ENCODE data around the gene SIRT4. TPM values are rescaled to one million over a fixed set of nuclear protein-coding genes. Genes with fewer than 3 reads are reported as not detected.

The SIRT4 gene
- polyA plus RNA-seq, 1 experiment: 1.2 TPM

GRCh38 chr12:120339256-120339655, 37.1 kb downstream of the SIRT4 start:
- ChIA-PET POLR2A (no interaction called here), CTCF (no interaction called here)
- Histone ChIP-seq H3K27me3 (ENCODE audit: control insufficient read depth, insufficient read depth, low read length) (no peaks in the 10 kb centered on the region), H3K36me3 (ENCODE audit: control insufficient read depth, insufficient read depth, low read length) (no peaks in the 10 kb centered on the region), H3K4me3 (ENCODE audit: low read depth, low read length) (no peak overlapping the region)
- TF ChIP-seq, protein P1, sequence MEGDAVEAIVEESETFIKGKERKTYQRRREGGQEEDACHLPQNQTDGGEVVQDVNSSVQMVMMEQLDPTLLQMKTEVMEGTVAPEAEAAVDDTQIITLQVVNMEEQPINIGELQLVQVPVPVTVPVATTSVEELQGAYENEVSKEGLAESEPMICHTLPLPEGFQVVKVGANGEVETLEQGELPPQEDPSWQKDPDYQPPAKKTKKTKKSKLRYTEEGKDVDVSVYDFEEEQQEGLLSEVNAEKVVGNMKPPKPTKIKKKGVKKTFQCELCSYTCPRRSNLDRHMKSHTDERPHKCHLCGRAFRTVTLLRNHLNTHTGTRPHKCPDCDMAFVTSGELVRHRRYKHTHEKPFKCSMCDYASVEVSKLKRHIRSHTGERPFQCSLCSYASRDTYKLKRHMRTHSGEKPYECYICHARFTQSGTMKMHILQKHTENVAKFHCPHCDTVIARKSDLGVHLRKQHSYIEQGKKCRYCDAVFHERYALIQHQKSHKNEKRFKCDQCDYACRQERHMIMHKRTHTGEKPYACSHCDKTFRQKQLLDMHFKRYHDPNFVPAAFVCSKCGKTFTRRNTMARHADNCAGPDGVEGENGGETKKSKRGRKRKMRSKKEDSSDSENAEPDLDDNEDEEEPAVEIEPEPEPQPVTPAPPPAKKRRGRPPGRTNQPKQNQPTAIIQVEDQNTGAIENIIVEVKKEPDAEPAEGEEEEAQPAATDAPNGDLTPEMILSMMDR (IDR thresholded peaks at IDR 0.05; ENCODE audit: insufficient read depth, low read depth, low read length): no peak
- no peak for DNase-seq (ENCODE audit: low read depth)

- CTCF ChIA-PET: no interaction called here
- DNase-seq (ENCODE audit: low read depth): no peak
Measured at GRCh38 chr12:120342175-120343038, 40.3 kb downstream of the SIRT4 start.

GRCh38 chr12:120343039-120343537, 41.0 kb downstream of the SIRT4 start:
- peaks cover 2% of the 10 kb centered on the region; the same call in 1 of the 2 replicates for H3K27me3 ChIP-seq (ENCODE audit: control insufficient read depth, insufficient read depth, low read length)
- DNase-seq (ENCODE audit: low read depth): no peak
- ChIA-PET CTCF (no interaction called here), POLR2A (no interaction called here)
- TF ChIP-seq, protein P1 (IDR thresholded peaks at IDR 0.05; ENCODE audit: insufficient read depth, low read depth, low read length): no peak
- H3K4me3 ChIP-seq (ENCODE audit: low read depth, low read length): no peak overlapping the region
- H3K36me3 ChIP-seq (ENCODE audit: control insufficient read depth, insufficient read depth, low read length): no peaks in the 10 kb centered on the region

More at GRCh38 chr12:120342175-120343038, 40.3 kb downstream of the SIRT4 start:
- Histone ChIP-seq H3K27me3 (ENCODE audit: control insufficient read depth, insufficient read depth, low read length) (peaks cover 2% of the 10 kb centered on the region; the same call in 1 of the 2 replicates), H3K36me3 (ENCODE audit: control insufficient read depth, insufficient read depth, low read length) (no peaks in the 10 kb centered on the region), H3K4me3 (ENCODE audit: low read depth, low read length) (no peak overlapping the region)
- POLR2A ChIA-PET: no interaction called here
- TF ChIP-seq, protein P1 (IDR thresholded peaks at IDR 0.05; ENCODE audit: insufficient read depth, low read depth, low read length): no peak

DNA sequence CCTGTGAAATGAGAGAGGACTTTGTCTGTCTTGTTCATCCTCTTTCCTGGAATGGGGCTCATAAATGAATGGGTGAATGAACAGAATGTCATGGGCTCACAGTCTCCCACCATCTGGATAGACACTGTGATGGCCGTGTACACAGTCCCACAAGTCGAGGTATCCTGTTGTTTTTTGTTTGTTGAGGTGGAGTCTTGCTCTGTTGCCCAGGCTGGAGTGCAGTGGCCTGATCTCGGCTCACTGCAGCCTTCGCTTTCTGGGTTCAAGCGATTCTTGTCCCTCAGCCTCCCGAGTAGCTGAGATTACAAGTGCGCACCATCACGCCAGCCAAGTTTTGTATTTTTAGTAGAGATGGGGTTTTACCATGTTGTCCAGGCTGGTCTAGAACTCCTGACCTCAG, 41.6 kb downstream of the SIRT4 start:
- POLR2A ChIA-PET: no interaction called here

DNA sequence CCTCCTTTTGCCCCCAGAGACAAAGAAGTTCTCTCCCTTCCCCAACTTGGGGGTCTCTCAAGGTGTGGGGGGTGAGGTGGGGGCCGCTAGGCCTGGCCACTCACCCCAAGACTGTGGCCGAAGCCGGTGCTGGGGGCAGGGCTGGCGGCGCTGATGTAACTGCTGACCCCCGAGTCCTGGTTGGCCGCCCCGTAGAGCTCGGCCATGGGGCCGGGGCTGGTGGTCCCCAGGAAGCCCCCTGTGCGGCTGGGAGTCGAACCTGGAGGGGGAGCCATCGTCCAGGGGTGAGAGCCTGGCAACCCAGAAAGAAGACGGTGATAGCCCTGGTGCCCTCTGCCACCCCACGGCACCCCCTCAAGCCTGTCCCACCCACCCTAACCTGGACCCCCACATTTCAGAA, 43.9 kb downstream of the SIRT4 start:
- ChIA-PET CTCF (no interaction called here), POLR2A (no interaction called here)
- Histone ChIP-seq H3K4me3 (ENCODE audit: low read depth, low read length) (no peak overlapping the region), H3K36me3 (ENCODE audit: control insufficient read depth, insufficient read depth, low read length) (no peaks in the 10 kb centered on the region), H3K27me3 (ENCODE audit: control insufficient read depth, insufficient read depth, low read length) (peaks cover 3% of the 10 kb centered on the region)
- no peak for DNase-seq (ENCODE audit: low read depth)
- TF ChIP-seq, protein P1 (IDR thresholded peaks at IDR 0.05; ENCODE audit: insufficient read depth, low read depth, low read length): no peak

More for the DNA sequence above, 41.6 kb downstream of the SIRT4 start:
- CTCF ChIA-PET: interaction anchor here (0.7 kb wide), 1 partner anchor 86 kb away, joined by 4 read pairs; no protein-coding TSS in a partner anchor
- Histone ChIP-seq H3K4me3 (ENCODE audit: low read depth, low read length) (no peak overlapping the region), H3K27me3 (ENCODE audit: control insufficient read depth, insufficient read depth, low read length) (peaks cover 2% of the 10 kb centered on the region; the same call in 1 of the 2 replicates), H3K36me3 (ENCODE audit: control insufficient read depth, insufficient read depth, low read length) (no peaks in the 10 kb centered on the region)
- TF ChIP-seq, protein P1 (IDR thresholded peaks at IDR 0.05; ENCODE audit: insufficient read depth, low read depth, low read length): no peak
- DNase-seq (ENCODE audit: low read depth): no peak
